Measurements from ENCODE around the gene LRRC71. TPM values are rescaled to one million over a fixed set of nuclear protein-coding genes. Genes with fewer than 3 reads are reported as not detected.

The LRRC71 gene
- total and polyA plus RNA-seq, 10 of the 15 experiments (the other 5 are each of a cell fraction or from before 2014, with no cell fraction given): not detected

- ATAC-seq (no peak), FAIRE-seq (no peak), DNase-seq (ENCODE audit: low read depth, low spot score) (no peak)
- Histone ChIP-seq H3K9ac (ENCODE audit: control insufficient read depth, insufficient read depth, low read length) (no peak overlapping the region), H3K36me3 (ENCODE audit: control insufficient read depth in 2 of 2, insufficient read depth in 2 of 2, low read length in 1 of 2) (peaks cover 0 to 8% of the 10 kb centered on the region in 2 experiments; a peak in 3 of 4 replicates), H3K79me2 (ENCODE audit: control insufficient read depth, insufficient read depth, low read length) (no peaks in the 10 kb centered on the region), H3K4me1 (ENCODE audit: control insufficient read depth, insufficient read depth, low read length) (no peaks in the 10 kb centered on the region), H2AFZ (ENCODE audit: control insufficient read depth, low read depth, low read length) (no peak overlapping the region), H3K4me2 (ENCODE audit: control insufficient read depth, insufficient read depth) (no peak overlapping the region), H4K20me1 (ENCODE audit: control insufficient read depth, insufficient read depth) (no peaks in the 10 kb centered on the region), H3K27ac (ENCODE audit: control insufficient read depth, insufficient read depth) (no peak overlapping the region), H3K4me3 (no peak overlapping the region), H3K27me3 (replicated peaks in 1 of 2; ENCODE audit: control insufficient read depth in 2 of 2, insufficient read depth in 2 of 2, low read length in 1 of 2) (no peaks in the 10 kb centered on the region), H3K9me3 (replicated peaks; ENCODE audit: control insufficient read depth, insufficient read depth, low read length) (no peaks in the 10 kb centered on the region)
- 43% methylated on average over 2 of the region's 2 CpGs for WGBS (ENCODE audit: insufficient coverage, insufficient replicate concordance, low lambda C conversion rate, missing lambda C conversion rate)
- ChIA-PET CTCF (interaction anchor here (1.7 kb wide), 1 partner anchor 82 kb away, joined by 3 read pairs; no protein-coding TSS in a partner anchor), POLR2A (interaction anchor here (0.8 kb wide), 1 partner anchor 25 kb away, joined by 3 read pairs; no protein-coding TSS in a partner anchor), SMC1A (ENCODE audit: uncharacterized antibody, unreplicated experiment) (interaction anchor here (0.7 to 1.3 kb wide), 2 partner anchors 13 to 99 kb away, joined by 3 to 4 read pairs; no protein-coding TSS in a partner anchor), RAD21 (ENCODE audit: unreplicated experiment) (no interaction called here)
- intact Hi-C loops (cut with micrococcal nuclease; ENCODE audit: unreplicated experiment) (loop anchor here (5.0 kb wide), 1 partner anchor 99 kb away; no protein-coding TSS in a partner anchor), in situ Hi-C loops (cut with MboI) (no loop called here)
- TF ChIP-seq SPI1 (IDR thresholded peaks at IDR 0.05; ENCODE audit: borderline replicate concordance, insufficient read depth, low read depth, low read length): no peak
- TF ChIP-seq CBX5 (IDR thresholded peaks at IDR 0.05; ENCODE audit: low read depth): no peak
- TF ChIP-seq, protein P1, sequence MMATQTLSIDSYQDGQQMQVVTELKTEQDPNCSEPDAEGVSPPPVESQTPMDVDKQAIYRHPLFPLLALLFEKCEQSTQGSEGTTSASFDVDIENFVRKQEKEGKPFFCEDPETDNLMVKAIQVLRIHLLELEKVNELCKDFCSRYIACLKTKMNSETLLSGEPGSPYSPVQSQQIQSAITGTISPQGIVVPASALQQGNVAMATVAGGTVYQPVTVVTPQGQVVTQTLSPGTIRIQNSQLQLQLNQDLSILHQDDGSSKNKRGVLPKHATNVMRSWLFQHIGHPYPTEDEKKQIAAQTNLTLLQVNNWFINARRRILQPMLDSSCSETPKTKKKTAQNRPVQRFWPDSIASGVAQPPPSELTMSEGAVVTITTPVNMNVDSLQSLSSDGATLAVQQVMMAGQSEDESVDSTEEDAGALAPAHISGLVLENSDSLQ (IDR thresholded peaks at IDR 0.05): no peak
- TF ChIP-seq MTA2 (IDR thresholded peaks at IDR 0.05; ENCODE audit: low read depth): no peak
- TF ChIP-seq EP300 (IDR thresholded peaks at IDR 0.05; ENCODE audit: borderline replicate concordance in 1 of 2, control insufficient read depth in 1 of 2, low read depth in 2 of 2, low read length in 2 of 2): no peak
- TF ChIP-seq BCL11A (IDR thresholded peaks at IDR 0.05; ENCODE audit: low read depth, low read length): no peak
- no peak for TF ChIP-seq ASH2L (IDR thresholded peaks at IDR 0.05; ENCODE audit: borderline replicate concordance, low read depth)
- BruUV-seq (replicated peaks): no TSS peak
These were observed 53.0 kb downstream of the LRRC71 start for GRCh38 chr1:156973417-156973816.

All from GM12878 (cell line).